ENCODE data around the gene CEP83. TPM values are rescaled to one million over a fixed set of nuclear protein-coding genes. Genes with fewer than 3 reads are reported as not detected.
A peak's percentile ranks its signal among the peaks of the same experiment; 100 is the strongest.
"Not testable (repeated sequence)": the region's sequence is repeated elsewhere in the genome, so short reads cannot be mapped to it uniquely, and the experiment has no call there.

The CEP83 gene
- total RNA-seq, 2 experiments from 2014 or later: 12.8 to 15.0 TPM

DNA sequence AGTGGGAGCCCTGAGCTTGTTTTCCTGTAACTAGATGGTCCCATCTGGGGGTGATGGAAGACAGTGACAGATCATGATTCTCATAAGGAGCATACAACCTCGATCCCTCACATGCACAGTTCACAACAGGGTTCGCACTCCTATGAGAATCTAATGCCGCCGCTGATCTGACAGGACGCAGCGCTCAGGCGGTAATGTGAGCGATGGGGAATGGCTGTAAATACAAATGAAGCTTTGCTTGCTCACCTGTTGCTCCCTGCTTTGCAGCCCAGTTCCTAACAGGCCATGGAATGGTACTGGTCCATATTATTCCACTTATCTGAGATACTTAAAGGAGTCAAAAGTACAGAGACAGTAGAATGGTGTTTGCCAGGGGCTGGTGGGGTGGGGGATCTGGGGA is 9.9 kb upstream of the CEP83 start:
- Mint-ChIP-seq H3K9me3 (no peaks in the 10 kb centered on the region), H3K27ac (no peak overlapping the region), H3K27me3 (peaks cover 3% of the 10 kb centered on the region), H3K4me1 (no peaks in the 10 kb centered on the region), H3K4me3 (no peak overlapping the region), H3K36me3 (ENCODE audit: low read depth) (no peaks in the 10 kb centered on the region)
- POLR2A ChIA-PET: no interaction called here
- no peak for DNase-seq
- CTCF ChIA-PET: no interaction called here

DNA sequence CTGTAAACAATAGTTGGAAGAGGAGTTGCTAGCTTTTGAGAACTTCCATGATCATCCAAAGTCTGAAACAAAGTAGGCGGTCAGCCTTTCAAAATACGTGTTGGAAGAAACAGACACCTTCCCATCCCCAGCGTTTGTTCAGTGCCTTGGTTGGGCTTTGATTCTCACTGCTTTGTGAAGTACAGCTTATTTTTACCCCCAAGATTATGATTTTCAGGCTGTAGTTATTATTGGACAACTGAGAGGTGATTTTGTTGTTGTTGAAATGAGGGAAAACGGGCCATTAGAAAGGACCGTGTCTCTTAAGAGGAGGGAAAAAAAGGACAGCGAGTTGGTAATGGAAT is 921 bp upstream of the CEP83 start:
- Mint-ChIP-seq H3K36me3 (ENCODE audit: low read depth) (peaks cover 16% of the 10 kb centered on the region), H3K9me3 (peaks cover 3% of the 10 kb centered on the region), H3K27ac (peak overlapping the region; percentile 83), H3K27me3 (peaks cover 3% of the 10 kb centered on the region), H3K4me1 (peaks cover 32% of the 10 kb centered on the region), H3K4me3 (peak overlapping the region; percentile 89)
- DNase-seq: no peak
- ChIA-PET CTCF (interaction anchor here (1.0 kb wide), 1 partner anchor 326 kb away, joined by 3 read pairs; no protein-coding TSS in a partner anchor), POLR2A (interaction anchor here (0.8 to 1.8 kb wide), 2 partner anchors 312 to 313 kb away, joined by 3 to 4 read pairs; no protein-coding TSS in a partner anchor)

- CTCF ChIA-PET: interaction anchor here (0.8 to 1.3 kb wide), 5 partner anchors 197 to 614 kb away, joined by 3 to 6 read pairs (median 4); partner anchors contain the start of gene NR2C1
- H3K27ac Mint-ChIP-seq: peak overlapping the region; percentile 83
- DNase-seq: no peak
- peaks cover 32% of the 10 kb centered on the region for H3K4me1 Mint-ChIP-seq
- peaks cover 8% of the 10 kb centered on the region for H3K9me3 Mint-ChIP-seq
- peaks cover 29% of the 10 kb centered on the region for H3K36me3 Mint-ChIP-seq (ENCODE audit: low read depth)
- POLR2A ChIA-PET: interaction anchor here (0.6 to 1.5 kb wide), 10 partner anchors 8 to 1017 kb away, joined by 3 to 11 read pairs (median 3); partner anchors contain the start of gene UBE2N
- H3K27me3 Mint-ChIP-seq: peaks cover 3% of the 10 kb centered on the region
- peak overlapping the region; percentile 89 for H3K4me3 Mint-ChIP-seq
Measured at GRCh38 chr12:94458877-94459727, 565 bp downstream of the CEP83 start.

DNA sequence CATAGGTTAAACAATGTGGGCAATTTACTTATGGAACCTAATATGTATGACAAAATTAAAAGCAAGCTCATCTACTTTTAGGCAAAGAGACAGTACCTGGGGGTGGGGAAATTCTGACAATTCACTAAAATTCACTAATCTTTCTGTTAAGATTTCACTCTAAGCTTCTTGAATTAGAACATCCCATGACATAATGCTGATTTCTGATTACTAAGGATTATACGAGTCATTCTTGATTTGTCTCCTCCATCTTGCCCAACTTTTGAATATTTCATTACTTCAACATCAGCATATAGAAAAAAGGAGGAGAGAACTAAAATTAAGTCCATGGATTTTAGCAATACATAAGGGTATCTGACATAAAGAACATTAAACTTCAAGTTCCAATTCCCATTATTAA is 2.4 kb downstream of the CEP83 start:
- no peak for DNase-seq
- H3K36me3 Mint-ChIP-seq (ENCODE audit: low read depth): peaks cover 47% of the 10 kb centered on the region
- H3K4me3 Mint-ChIP-seq: no peak overlapping the region
- H3K27me3 Mint-ChIP-seq: peaks cover 3% of the 10 kb centered on the region
- ChIA-PET POLR2A (no interaction called here), CTCF (interaction anchor here (0.6 kb wide), 1 partner anchor 18 kb away, joined by 3 read pairs; no protein-coding TSS in a partner anchor)
- peaks cover 9% of the 10 kb centered on the region for H3K9me3 Mint-ChIP-seq
- peaks cover 32% of the 10 kb centered on the region for H3K4me1 Mint-ChIP-seq
- H3K27ac Mint-ChIP-seq: no peak overlapping the region

- Mint-ChIP-seq H3K36me3 (ENCODE audit: low read depth) (peaks cover 59% of the 10 kb centered on the region), H3K9me3 (peaks cover 15% of the 10 kb centered on the region), H3K4me1 (peaks cover 24% of the 10 kb centered on the region)
- H3K4me3 Mint-ChIP-seq, H3K27me3 Mint-ChIP-seq, H3K27ac Mint-ChIP-seq, POLR2A ChIA-PET, DNase-seq: not testable (repeated sequence)
- CTCF ChIA-PET: interaction anchor here (0.7 to 1.7 kb wide), 3 partner anchors 19 to 320 kb away, joined by 3 to 5 read pairs (median 3); no protein-coding TSS in a partner anchor
Measured at GRCh38 chr12:94454318-94454717, 5.3 kb downstream of the CEP83 start.

DNA sequence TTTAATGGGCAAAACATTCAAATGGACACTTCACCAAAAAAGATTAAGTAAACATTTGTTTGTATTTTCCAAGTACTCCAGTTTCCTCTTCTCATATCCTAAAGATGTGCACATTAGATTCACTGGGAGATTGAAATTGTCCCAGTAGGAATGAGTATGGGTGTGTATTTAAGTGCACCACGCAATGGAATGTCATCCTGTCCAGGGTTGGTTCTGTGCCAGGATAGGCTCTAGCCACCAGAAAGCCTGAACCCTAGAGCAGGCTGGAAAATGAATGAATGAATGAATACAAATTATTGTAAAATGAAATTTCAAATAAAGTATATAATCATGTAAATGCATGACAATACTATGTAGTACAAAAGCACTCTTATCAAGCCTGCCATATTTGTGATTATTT is 14.0 kb downstream of the CEP83 start:
- no peak overlapping the region for H3K4me3 Mint-ChIP-seq
- peaks cover 2% of the 10 kb centered on the region for H3K4me1 Mint-ChIP-seq
- H3K27ac Mint-ChIP-seq: no peak overlapping the region
- CTCF ChIA-PET: no interaction called here
- no peaks in the 10 kb centered on the region for H3K27me3 Mint-ChIP-seq
- POLR2A ChIA-PET: no interaction called here
- H3K9me3 Mint-ChIP-seq: peaks cover 16% of the 10 kb centered on the region
- peaks cover 44% of the 10 kb centered on the region for H3K36me3 Mint-ChIP-seq (ENCODE audit: low read depth)
- no peak for DNase-seq

DNA sequence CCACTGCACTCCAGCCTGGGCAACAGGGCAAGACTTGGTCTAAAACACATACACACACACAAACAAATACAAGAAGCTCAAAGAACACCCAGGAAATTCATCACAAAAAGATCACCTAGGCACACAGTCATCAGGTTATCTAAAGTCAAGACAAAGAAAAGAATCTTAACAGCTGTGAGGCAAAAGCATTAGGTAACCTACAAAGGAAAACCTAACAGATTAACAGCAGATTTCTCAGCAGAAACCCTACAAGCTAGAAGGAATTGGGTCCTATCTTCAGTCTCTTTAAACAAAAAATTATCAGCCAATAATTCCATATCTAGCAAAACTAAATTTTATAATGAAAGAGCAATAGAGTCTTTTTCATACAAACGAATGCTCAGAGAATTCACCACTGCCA is 22.4 kb downstream of the CEP83 start:
- Mint-ChIP-seq H3K4me1 (peaks cover 8% of the 10 kb centered on the region), H3K36me3 (ENCODE audit: low read depth) (peaks cover 26% of the 10 kb centered on the region), H3K9me3 (peaks cover 22% of the 10 kb centered on the region), H3K4me3 (no peak overlapping the region), H3K27ac (no peak overlapping the region), H3K27me3 (no peaks in the 10 kb centered on the region)
- no peak for DNase-seq
- CTCF ChIA-PET: interaction anchor here (1.2 kb wide), 1 partner anchor 291 kb away, joined by 3 read pairs; no protein-coding TSS in a partner anchor
- POLR2A ChIA-PET: no interaction called here

GRCh38 chr12:94435511-94435927 is 24.1 kb downstream of the CEP83 start:
- no peak overlapping the region for H3K27ac Mint-ChIP-seq
- ChIA-PET POLR2A (no interaction called here), CTCF (interaction anchor here (1.2 to 2.1 kb wide), 3 partner anchors 19 to 301 kb away, joined by 3 to 6 read pairs (median 5); no protein-coding TSS in a partner anchor)
- peaks cover 17% of the 10 kb centered on the region for H3K9me3 Mint-ChIP-seq
- H3K4me3 Mint-ChIP-seq: no peak overlapping the region
- no peak for DNase-seq
- H3K36me3 Mint-ChIP-seq (ENCODE audit: low read depth): peaks cover 33% of the 10 kb centered on the region
- no peaks in the 10 kb centered on the region for H3K27me3 Mint-ChIP-seq
- peaks cover 9% of the 10 kb centered on the region for H3K4me1 Mint-ChIP-seq

GRCh38 chr12:94434171-94434570 is 25.5 kb downstream of the CEP83 start:
- ChIA-PET POLR2A (no interaction called here), CTCF (interaction anchor here (0.6 to 2.1 kb wide), 6 partner anchors 20 to 1013 kb away, joined by 3 to 6 read pairs (median 4); no protein-coding TSS in a partner anchor)
- no peak overlapping the region for H3K27ac Mint-ChIP-seq
- H3K4me3 Mint-ChIP-seq: no peak overlapping the region
- no peaks in the 10 kb centered on the region for H3K27me3 Mint-ChIP-seq
- DNase-seq: no peak
- peaks cover 9% of the 10 kb centered on the region for H3K4me1 Mint-ChIP-seq
- peaks cover 22% of the 10 kb centered on the region for H3K9me3 Mint-ChIP-seq
- H3K36me3 Mint-ChIP-seq (ENCODE audit: low read depth): peaks cover 36% of the 10 kb centered on the region

- Mint-ChIP-seq H3K27me3 (no peaks in the 10 kb centered on the region), H3K36me3 (ENCODE audit: low read depth) (peaks cover 35% of the 10 kb centered on the region), H3K27ac (no peak overlapping the region), H3K9me3 (peaks cover 18% of the 10 kb centered on the region), H3K4me3 (no peak overlapping the region), H3K4me1 (peaks cover 9% of the 10 kb centered on the region)
- ChIA-PET CTCF (interaction anchor here (0.6 to 2.1 kb wide), 4 partner anchors 21 to 1013 kb away, joined by 3 to 6 read pairs (median 4); no protein-coding TSS in a partner anchor), POLR2A (no interaction called here)
- DNase-seq: no peak
Measured at GRCh38 chr12:94433744-94434143, 25.9 kb downstream of the CEP83 start.

- no peak overlapping the region for H3K27ac Mint-ChIP-seq
- peaks cover 46% of the 10 kb centered on the region for H3K36me3 Mint-ChIP-seq (ENCODE audit: low read depth)
- no peak for DNase-seq
Measured at GRCh38 chr12:94430304-94430703, 29.4 kb downstream of the CEP83 start.

GRCh38 chr12:94429633-94430032 is 30.0 kb downstream of the CEP83 start:
- Mint-ChIP-seq H3K9me3 (peaks cover 26% of the 10 kb centered on the region), H3K36me3 (ENCODE audit: low read depth) (peaks cover 50% of the 10 kb centered on the region), H3K27me3 (no peaks in the 10 kb centered on the region), H3K27ac (no peak overlapping the region), H3K4me3 (no peak overlapping the region), H3K4me1 (peaks cover 4% of the 10 kb centered on the region)
- DNase-seq: peak; percentile 18
- CTCF ChIA-PET: interaction anchor here (0.9 kb wide), 1 partner anchor 101 kb away, joined by 3 read pairs; no protein-coding TSS in a partner anchor
- POLR2A ChIA-PET: no interaction called here

More at GRCh38 chr12:94430304-94430703, 29.4 kb downstream of the CEP83 start:
- Mint-ChIP-seq H3K4me1 (peaks cover 5% of the 10 kb centered on the region), H3K4me3 (no peak overlapping the region), H3K9me3 (peaks cover 25% of the 10 kb centered on the region), H3K27me3 (no peaks in the 10 kb centered on the region)
- POLR2A ChIA-PET: no interaction called here
- CTCF ChIA-PET: no interaction called here

DNA sequence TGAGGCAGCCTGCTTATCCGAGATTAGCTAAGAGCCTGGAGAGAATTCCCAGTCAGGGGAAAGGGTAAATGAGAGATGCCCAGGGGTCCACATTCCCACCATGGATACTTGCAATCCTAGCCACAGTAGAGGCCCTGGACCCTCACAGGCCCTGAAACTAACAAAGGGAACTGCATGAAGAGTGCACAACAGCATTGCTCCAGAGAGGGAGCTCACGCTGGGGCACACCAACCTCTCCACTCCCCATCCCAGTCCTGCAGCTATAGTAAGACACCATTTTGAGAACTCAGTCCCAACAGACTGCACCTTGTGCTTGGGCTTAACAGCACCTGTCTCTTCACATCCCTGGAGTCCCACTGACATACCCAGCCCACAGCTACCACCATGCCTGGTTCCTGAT is 30.5 kb downstream of the CEP83 start:
- Mint-ChIP-seq H3K27ac (no peak overlapping the region), H3K4me3 (no peak overlapping the region), H3K36me3 (ENCODE audit: low read depth) (peaks cover 55% of the 10 kb centered on the region), H3K4me1 (peaks cover 4% of the 10 kb centered on the region), H3K9me3 (peaks cover 27% of the 10 kb centered on the region), H3K27me3 (no peaks in the 10 kb centered on the region)
- DNase-seq: no peak
- POLR2A ChIA-PET: no interaction called here
- CTCF ChIA-PET: interaction anchor here (0.9 kb wide), 1 partner anchor 100 kb away, joined by 3 read pairs; no protein-coding TSS in a partner anchor
